ENCODE results near the gene CCR5. TPM values are rescaled to one million over a fixed set of nuclear protein-coding genes. Genes with fewer than 3 reads are reported as not detected.

Gene CCR5
- polyA plus RNA-seq, 6 donors from 2014 or later, result 0.17 TPM; not detected in 5

GRCh38 chr3:46422617-46423016 is 51.9 kb downstream of the CCR5 start:
- Mint-ChIP-seq H3K9me3 (no peaks in the 10 kb centered on the region), H3K4me1 (no peaks in the 10 kb centered on the region), H3K4me3 (no peak overlapping the region), H3K36me3 (no peaks in the 10 kb centered on the region), H3K27ac (no peak overlapping the region), H3K27me3 (no peaks in the 10 kb centered on the region)
- DNase-seq (no peak), ATAC-seq (ENCODE audit: low read depth in 2 of 2) (no peak)

- no peak overlapping the region for H3K27ac Mint-ChIP-seq
- H3K9me3 Mint-ChIP-seq, result no peaks in the 10 kb centered on the region
- H3K36me3 Mint-ChIP-seq, result no peaks in the 10 kb centered on the region
- no peak for DNase-seq
- H3K27me3 Mint-ChIP-seq, result no peaks in the 10 kb centered on the region
- ATAC-seq (ENCODE audit: low read depth in 2 of 2), result no peak
- no peak overlapping the region for H3K4me3 Mint-ChIP-seq
- H3K4me1 Mint-ChIP-seq, result no peaks in the 10 kb centered on the region
These were observed 52.8 kb downstream of the CCR5 start for GRCh38 chr3:46423588-46423987.

Other genes starting within 250 kb of the CCR5 start
- gene CCR1, start 162.6 kb upstream of the CCR5 start, polyA plus RNA-seq (ENCODE audit: low read depth in 6 of 6), result under 1 TPM; 0.09 to 0.93 (median 0.35) TPM
- gene CCR3, start 128.5 kb upstream of the CCR5 start, polyA plus RNA-seq (ENCODE audit: low read depth in 6 of 6), result under 1 TPM in 2 of 6 donors, not detected in 4; 0.57 to 0.90 TPM
- gene CCR2, start 16.8 kb upstream of the CCR5 start, polyA plus RNA-seq (ENCODE audit: low read depth in 6 of 6), result 1 to 10 TPM in 2 of 6 donors, under 1 TPM in 4; 0.27 to 1.4 (median 0.66) TPM
- 1 to 10 TPM in 3 of 6 donors, under 1 TPM in 2, not detected in 1; 0.73 to 1.8 (median 1.2) TPM for gene CCRL2, start 36.3 kb downstream of the CCR5 start, polyA plus RNA-seq (ENCODE audit: low read depth in 6 of 6)
- gene LTF, start 94.0 kb downstream of the CCR5 start, polyA plus RNA-seq (ENCODE audit: low read depth in 6 of 6), result 1 to 10 TPM in 1 of 6 donors, not detected in 5; 2.5 TPM
- gene RTP3, start 127.0 kb downstream of the CCR5 start, polyA plus RNA-seq (ENCODE audit: low read depth in 6 of 6), result not detected
- gene LRRC2, start 195.4 kb downstream of the CCR5 start, polyA plus RNA-seq (ENCODE audit: low read depth in 6 of 6), result not detected
- not detected for gene FAM240A, start 241.6 kb downstream of the CCR5 start, polyA plus RNA-seq (ENCODE audit: low read depth in 6 of 6)

Measured in naive B cell (primary cell).